ENCODE results near the gene QDPR.

Gene QDPR

DNA sequence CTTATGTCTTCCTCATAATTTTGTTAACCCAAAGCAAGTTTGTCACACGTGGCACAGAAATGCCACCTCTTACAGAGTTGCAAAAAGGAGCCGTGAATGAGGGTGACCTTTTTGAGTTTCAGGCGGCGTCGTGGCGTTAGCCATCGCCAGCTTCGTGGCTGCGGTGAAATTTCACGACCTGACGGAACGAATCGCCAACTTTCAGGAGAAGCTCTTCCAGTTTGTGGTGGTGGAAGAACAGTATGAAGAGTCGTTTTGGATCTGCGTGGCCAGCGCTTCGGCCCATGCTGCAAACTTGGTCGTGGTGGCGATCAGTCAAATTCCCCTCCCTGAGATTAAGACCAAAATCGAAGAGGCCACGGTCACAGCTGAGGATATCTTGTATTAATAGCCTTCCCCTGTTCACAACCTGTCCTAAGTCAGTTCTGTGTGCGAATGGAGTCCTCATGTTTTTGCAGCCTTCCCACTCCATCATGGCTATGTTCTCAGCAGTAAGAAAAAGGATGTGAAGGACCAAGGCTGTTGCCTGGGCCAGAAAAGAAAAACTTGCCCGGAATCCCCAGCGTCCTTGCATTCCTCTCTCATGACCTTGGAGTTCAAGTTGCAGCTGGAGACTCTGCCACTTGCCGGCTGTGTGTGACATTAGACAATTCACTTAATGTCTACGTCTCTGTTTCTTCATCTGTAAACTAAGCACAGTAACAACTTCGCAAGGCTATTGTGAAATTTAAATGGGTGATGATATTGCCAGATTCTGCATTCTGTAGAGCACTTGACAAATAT lies 15.0 kb upstream of the QDPR start:
- DNase-seq: no peak

DNA sequence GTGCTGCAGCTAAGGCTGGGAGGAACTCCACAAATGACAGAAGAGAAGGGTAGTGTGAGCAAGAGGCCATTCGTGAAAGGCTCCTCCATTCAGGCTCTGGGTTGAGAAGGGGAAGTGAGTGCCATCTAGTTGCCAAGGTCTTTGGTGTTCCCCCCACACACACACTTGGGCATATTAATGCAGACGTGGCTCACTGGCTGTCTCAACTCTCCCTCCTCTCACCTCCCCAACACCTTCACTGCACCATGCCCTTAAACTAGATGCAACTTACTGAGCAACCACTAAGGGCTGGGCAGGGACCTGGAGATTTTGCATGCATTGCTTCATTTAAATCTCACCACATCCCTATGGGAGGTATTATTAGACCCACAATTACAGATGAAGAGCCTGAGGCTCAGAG lies 11.8 kb upstream of the QDPR start:
- peak; percentile 30 for DNase-seq

DNA sequence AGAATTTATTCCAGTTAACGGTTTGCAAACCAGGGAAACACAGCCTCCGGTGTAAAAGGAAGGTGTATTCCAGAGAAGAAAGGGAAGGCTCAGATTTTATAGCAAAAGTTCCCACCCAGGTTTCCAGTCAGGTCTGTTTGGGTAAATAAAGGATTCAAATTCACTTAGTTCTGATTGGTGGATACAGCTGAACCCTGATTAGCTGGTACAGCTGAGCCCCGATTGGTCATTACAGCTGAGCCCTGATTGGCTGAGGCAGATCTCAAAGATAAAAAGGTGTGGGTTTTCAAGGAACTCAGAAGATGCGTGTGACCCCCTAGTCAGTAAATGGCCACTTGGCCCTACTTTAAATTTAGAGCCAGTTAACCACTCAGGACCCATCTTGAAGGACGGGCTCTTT lies 9.7 kb upstream of the QDPR start:
- no peak for DNase-seq

DNA sequence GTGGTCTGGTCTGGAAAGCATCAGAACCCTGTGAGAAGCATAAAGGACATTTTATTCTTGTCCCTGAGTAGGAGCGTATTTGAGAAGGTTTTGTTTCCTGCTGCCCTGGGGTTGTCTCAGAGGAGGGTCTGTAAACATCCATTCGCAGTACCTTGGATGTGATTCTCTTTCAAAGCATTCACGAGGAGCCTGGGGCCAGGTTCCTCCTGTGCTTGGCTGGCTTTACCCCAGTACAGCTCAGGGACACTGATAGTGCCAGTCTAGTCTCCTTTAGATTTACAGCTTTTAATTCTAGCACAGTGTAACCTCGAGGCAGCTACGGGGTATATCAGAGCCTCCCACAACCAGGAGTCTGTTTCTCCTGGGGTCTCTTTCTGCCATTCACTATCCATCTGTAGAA lies 5.8 kb upstream of the QDPR start:
- no peak for DNase-seq

DNA sequence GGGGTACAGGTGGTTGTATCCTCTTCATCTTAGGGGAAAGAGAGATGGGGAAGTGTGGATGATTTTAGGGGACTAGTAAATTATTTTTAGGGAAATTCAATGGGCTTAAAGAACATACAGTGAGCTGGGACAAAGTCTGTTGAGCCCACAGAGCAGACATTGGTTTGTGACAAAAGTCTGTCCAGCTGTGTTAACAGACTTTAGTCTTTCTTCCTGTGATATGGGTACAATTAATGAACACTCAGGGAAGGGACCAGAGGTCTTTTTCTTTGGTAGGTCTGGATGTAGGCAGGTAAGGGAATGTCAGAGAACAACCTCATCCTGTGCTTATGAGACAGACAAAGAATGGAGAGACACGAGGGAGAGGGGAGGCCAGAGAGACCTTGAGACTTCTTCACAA lies 5.1 kb upstream of the QDPR start:
- DNase-seq: no peak

DNA sequence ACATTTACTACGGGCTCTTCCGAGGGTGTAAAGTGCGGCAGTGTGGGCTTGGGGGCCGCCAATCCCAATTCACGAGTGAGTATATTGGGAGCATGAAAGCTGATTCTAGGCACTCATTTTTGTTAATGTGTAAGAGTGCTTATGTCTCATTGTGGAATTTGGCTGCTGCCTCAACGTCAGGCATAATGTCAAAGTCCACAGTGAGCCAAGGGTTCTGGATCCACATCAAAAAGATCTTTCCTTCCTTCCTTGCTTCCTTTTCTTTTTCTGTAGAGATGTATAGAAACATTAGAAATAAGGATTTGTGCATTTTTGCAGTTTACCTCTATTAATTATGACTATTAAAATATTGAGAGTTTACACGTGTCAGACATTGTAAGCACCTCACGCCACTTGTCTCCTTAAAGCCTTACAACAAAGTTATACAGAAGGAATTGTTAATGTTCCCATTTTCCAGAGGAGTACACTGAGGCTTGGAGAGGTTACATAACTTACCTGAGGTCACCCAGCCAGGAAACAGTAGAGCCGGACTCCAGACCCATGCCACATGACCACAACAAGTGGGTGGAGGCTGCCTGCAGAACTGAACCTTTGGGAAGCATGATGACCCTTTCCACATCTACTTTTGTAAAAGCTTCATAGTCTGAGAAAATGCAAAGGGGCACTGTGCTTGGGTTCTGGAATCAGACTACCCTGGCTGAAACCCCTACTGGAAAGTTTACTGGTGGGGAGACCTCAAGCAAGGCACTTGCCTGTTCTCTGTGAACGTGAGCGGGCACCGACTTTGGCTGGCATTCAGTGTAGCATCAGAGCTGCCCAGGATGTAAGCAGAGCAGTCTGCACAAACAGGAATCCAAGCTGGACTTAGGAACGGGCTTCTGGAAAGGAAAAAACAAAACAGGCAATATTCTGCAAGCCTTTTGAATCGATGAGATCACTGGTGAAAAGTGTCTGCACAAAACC lies 3.8 kb upstream of the QDPR start:
- DNase-seq: no peak

DNA sequence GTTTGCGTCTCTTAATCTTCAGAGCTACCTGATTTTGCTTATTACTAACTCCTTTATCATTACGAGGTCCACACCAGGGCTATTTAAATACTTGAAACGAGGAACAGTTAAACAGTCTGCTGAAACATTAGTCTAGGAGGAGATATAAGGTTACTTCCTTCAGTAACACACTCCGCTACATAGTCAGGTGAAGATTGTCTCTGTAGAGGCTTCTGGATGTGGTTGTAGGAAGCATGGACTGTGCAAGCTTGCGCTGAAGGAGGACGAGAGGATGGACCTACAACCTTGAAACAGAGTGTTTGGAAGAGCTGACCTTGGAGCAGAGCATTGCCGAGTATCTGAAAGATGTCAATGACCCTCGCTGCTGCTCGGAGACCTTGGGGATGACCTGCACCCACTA lies 3.0 kb upstream of the QDPR start, which contains the start of gene CLRN2:
CLRN2 (plus strand) TSS at position 301 of the 400 bp plus-strand sequence. CDS start 102 bp downstream, outside the sequence.
- no peak for DNase-seq

DNA sequence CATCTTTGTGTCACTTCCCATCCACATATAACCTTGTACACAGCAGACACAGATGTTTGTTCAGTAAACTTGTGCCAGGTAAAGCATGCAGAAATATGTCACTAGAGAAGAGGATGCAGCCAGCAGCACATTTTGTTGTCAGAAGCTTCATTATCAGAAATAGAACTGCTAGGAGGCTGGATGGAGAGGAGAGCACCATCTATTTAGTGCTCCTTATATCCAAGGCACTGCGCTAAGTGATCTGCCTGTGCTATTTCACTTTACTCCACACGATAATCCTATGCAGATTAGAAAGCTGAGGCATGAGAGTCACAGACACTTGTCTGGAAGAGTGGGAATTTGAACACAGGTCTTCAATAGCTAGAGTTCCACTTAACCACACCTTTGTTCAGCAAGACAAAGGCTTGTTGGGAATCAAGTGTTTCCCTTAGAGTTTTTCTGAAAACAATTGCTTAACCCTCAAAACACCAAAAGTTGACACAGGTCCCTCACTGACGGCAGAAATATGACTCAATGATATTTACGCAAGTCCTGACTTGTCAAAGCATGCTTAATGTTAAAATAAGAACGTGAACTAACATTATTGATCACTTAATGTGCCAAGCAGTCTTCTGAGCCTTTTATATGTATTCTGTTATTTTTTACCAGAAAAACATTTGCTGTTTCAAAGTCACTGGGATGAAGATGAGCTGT lies 1.2 kb upstream of the QDPR start:
- peak; percentile 22 for DNase-seq

DNA sequence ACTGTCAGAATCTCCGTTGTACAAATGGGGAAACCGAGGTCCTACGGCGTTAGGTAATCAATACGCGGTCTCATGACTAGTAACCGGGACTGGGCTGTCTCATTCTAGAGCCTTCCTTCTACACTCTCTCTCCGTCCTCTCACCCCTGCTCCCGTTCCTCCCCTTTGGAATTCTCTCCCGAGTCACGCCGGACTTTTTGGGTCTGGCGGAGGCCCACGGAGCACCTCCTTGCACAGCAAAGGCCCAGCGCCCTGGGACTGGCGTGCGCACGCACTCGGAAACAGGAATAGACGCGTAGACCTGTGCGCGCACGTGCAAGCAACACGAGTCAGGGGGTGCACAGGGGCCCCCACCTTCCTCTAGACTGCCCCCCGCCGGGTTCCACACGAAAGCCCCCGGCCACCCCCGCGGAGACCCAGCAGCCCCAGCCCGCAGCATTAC lies 361 bp downstream of the QDPR start:
- peak; percentile 36 for DNase-seq

DNA sequence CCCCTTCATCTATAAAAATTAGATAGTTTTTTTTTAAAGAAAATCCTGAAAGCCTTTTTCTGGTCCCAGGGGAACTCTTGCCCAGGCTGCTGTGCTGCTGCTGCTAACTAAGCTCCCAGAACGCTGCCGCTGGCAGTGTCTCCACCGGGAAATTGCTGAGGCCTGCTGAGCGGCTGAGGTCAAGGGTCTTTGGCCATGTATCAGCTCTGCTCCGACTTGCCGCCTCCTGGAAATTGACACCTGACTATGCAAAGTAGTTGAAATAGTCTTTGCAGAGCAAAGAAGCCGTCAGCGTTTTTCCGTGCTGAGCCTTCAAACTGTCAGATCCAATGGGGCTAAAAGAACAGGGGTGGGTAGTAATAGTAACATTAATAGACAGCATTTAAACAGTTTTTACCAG lies 839 bp downstream of the QDPR start:
- no peak for DNase-seq

DNA sequence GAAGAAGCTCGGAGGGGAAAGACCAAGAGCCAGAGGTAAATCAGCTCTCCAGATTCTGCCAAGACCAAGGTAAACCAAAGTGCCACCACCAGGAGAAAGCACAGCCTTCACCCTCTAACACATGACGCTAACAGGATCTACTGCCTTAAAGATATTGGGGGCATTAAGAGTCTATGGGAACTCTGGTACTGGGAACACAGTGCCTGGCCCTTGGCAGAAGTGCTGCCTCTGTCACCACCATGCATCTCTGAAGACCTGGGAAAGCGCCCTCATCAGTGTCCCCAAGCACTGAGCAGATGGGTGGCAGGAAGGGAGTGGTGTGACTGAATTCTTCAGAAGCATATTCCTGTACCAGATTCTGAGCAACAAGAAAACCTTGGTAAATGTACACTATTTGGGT lies 1.3 kb downstream of the QDPR start:
- DNase-seq: no peak

DNA sequence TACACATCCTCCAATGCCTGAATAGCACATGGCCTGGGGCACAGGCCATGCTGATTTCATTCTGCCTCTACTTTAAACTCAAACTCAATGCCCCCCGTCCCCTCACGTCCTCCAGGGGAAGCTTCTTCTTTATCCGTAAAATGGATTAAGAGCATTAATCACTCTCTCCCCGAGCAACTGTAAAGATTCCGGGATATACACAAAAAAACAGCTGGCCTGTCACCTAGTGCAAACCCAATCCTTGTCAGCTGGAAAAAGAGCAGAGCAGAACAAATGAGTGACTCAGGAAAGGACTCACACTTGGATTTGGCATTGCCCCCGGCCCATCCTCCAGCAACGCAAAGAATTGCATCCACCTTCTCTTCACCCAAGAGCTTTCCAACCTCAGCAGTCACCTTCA lies 7.8 kb downstream of the QDPR start:
- no peak for DNase-seq

DNA sequence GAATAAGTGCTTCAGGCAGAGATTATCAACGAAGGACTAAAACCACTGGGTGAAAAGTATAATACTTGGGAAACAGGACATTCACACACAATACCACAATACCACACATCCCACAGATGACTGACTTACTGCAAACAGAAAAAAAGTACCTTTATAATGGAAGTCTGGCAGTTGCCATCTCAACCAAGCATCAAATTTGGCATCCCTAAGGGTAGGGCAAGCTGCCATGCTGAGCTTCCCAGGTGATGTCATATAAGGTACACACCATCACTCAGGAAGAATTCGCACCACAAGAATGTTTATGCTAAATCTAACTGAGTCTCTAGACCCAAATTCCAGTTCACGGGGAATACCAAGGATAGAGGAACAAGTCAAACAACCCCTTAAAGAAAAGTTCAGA lies 9.1 kb downstream of the QDPR start:
- no peak for DNase-seq

DNA sequence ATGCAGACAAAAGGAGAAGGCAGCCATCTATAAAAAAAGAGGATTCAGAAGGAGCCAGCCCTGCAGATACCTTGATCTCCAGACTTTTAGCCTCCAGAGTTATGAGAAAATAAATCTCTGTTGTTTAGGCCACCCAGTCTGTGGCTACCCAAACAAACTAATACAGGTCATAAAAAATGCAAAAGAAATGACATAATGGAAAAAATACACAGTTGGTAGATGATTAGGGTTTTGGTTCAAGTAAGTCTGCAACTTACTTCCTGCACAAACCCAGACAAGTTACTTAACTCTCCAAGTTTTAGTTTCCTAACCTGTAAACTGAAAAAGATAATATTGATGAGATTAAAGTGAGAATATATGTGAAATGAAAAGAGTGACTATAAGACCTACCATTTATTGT lies 11.3 kb downstream of the QDPR start:
- no peak for DNase-seq

DNA sequence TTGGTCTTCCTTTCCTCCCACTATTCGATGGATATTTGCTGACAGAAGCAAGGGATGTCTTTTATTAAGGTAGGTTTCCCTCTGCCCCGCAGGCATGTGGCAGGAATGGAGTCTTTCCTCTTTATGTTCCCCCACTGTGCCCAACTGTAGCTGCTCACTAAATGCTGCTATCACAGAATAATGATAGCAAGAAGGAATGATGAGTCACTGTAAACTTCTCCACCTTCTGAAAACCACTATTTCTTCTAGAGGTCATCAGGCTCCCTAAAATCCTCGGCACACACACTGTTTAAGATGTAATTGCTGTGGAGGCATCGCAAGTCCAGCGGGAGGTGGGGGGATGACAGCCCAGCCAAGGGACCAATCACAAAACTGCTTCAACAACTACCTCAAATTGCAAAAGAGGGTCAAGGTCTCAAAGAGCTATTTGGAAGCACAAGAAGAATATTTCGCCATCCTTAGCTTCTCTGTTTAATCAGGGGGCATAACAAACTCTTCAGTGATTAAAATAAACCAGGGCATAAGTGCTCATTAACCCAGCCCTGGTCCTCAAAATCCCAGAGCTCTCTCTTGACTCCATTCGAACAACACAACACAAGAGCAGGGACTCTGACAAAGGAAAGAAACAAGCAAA lies 13.9 kb downstream of the QDPR start:
- peak; percentile 4 for DNase-seq

DNA sequence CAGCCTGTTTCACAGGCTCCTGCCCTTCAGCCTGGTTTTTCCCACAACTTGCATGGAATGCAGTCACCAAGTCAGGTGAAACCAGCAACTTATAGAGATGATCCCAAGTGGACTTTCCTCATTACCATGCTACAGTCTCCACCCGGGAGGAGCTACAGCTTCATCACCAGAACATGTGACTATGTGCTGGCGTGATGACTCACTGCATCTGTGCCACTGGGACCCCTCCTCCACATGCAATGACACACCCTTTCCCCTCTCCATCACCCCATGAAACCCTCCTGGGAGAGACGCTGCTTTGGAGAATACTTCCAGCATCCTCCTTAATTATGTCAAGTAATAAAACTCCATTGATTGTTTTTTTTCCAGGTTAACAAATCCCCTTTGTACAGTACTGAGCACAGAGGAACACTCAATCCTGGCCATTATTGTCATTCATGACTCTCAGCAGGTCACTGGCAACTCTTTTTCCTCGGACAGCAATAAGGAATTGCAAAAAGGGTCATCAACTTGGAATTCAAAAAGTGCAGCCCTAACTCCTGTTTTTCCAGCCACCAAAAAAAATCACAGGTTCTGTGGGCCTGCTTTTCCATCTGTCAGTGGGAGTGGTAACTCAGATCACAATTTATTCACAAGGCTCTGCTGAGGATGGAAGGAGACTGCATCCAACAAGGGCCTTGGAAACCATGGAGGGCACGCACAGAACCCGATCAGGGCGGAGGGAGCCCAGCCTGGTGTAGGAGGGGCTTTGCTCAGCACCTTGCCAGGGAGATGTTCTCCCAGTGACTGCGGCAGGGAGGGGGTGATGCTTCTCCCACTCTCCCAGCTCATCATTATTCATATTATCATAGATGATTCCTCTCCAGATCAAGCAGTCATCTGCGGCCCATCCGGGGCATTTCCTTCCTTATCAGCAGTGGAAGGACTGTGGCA lies 17.4 kb downstream of the QDPR start:
- DNase-seq: no peak

DNA sequence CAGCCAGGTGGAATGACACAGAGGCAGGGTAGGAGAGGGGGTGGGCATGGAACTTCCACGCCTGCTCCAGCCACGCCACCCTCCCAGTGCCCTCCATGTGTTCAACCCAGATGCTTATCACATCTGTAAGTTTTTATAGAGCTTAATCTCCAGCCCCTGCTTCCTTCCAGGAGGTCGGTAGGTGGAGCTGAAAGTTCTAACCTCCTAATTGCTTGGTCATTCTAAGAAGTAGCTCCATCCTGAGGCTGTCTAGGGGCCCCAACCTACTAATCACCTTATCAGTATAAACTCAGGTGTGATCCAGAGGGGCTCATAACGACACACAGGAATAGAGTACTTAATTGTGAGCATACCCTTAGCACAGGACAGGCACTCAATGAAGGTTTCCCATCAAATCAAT lies 18.3 kb downstream of the QDPR start:
- no peak for DNase-seq

DNA sequence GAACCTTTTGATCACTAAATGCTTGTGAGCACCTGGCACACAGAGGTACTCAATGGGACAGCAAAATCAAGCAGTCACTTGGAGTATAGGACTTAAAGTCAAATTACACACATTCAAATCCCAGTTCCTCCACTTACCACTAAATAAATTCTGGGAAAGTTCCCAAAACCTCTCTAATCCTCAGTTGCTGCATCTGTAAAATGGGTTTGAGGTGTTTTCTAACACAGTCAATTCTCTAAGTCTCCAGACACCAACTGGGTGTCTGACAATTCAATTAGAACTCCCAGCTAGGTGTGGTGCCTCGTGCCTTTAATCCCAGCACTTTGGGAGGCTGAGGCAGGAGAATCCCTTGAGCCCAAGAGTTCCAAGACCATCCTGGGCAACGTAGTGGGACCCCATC lies 19.0 kb downstream of the QDPR start:
- no peak for DNase-seq

DNA sequence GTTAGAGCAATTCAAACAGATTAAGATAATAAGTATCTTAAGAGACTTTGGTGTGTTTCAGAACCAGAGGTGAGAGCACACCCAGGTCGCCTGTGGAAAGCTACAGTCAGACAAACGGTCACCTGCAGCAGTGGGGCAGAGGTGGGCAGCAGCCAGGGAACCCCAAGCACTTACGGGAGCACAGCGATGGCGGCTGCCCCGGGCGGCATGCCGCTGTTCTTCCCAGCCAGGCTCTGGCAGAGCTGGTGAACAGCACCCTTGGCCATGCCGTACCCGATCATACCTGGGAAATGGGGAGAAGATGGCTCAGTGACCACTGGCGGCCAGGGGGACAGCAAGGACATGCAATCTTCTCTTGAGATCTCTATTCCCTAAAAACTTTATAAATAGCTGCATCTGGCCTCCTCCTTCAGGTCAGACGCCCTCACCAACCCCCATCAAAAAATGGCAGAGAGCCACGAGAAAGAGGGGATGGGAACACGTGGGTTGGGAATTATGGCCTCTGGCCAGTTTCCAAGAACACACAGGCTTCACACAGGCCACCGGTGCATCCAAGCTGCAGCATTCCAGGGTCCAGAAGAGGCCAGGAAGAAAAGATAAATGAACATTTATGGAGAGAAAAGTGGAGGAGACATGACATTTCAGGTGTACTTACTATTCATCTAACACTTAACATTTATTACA lies 19.7 kb downstream of the QDPR start:
- DNase-seq: no peak

DNA sequence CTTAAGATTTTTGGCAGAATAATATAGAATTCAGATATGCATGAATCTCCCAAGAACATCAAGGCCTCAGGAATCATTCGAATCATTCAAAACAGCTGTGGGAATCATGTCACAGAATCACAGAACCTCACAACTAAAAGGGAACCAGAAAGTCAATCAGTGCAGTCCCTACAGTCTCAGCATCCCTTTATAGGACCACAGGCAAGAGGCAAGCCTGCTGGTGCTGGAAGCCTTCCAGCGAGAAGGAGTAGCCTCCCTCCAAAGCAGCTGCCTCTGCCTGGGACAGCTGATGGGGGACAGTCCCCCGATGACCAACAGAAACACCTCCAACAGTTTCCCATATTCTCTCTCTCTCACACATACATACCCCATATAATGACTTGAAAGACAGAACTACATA lies 20.7 kb downstream of the QDPR start:
- no peak for DNase-seq

DNA sequence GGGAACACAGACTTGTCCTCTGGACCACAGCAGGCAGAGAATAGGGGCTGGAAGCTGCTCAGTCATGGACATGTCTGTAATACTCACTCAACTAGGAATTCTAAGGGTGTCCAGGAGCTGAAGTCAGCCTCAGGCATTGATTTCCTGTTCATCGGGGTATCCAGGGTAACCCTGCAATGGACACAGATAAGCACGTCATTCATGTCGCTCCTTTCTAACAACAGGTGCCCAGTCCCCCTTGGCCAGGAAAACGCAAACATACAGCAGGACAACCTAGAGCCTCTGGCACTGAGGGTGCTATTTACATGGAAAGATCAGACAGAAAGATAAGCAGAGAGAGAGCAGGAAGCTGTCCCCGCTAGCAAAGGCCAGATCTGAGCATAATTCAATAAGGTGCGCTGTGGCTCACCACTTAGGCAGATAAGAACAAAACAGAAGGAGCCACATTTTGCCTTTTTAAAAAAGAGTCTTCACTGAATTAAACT lies 21.3 kb downstream of the QDPR start:
- no peak for DNase-seq
